GM23338 (cell line): Measurements from ENCODE around the gene PSMD5. TPM values are rescaled to one million over a fixed set of nuclear protein-coding genes. Genes with fewer than 3 reads are reported as not detected.

Experiments
- ATAC-seq: fragments of 200-7000 bp; cut with Tn5 transposase; 3 replicates; pipeline ENCODE4 v1.9.1; 2020
- DNase-seq: peaks from one replicate; pipeline ENCODE4 v3.0.0-alpha.2; 2015; ENCODE audit warnings: low spot score
- H2AFZ ChIP-seq: fragments of 200-600 bp; sonication (generic); 2 replicates; pipeline ENCODE4 v1.8.0; 2016; ENCODE audit warnings: antibody characterized with exemption, mild to moderate bottlenecking, moderate library complexity
- H3F3A ChIP-seq: fragments of 200-600 bp; sonication (generic); replicated peaks from 2 replicates; pipeline ENCODE4 v1.8.0; 2017; ENCODE audit warnings: antibody characterized with exemption, mixed run types, low read depth
- H3K27ac ChIP-seq: fragments of 200-600 bp; sonication (generic); 2 replicates; pipeline ENCODE4 v1.6.1; 2016; ENCODE audit warnings: low read depth
- H3K27me3 ChIP-seq: fragments of 200-600 bp; sonication (generic); 2 replicates; pipeline ENCODE4 v1.8.0; 2016; ENCODE audit warnings: mild to moderate bottlenecking, mixed run types, moderate library complexity; ENCODE audit not compliant: insufficient read depth
- H3K36me3 ChIP-seq: fragments of 200-600 bp; sonication (generic); 2 replicates; pipeline ENCODE4 v1.8.0; 2016; ENCODE audit warnings: mild to moderate bottlenecking; ENCODE audit not compliant: insufficient read depth
- H3K4me1 ChIP-seq: fragments of 200-600 bp; sonication (generic); 2 replicates; pipeline ENCODE4 v1.8.0; 2016; ENCODE audit warnings: mild to moderate bottlenecking, moderate library complexity; ENCODE audit not compliant: insufficient read depth
- H3K4me2 ChIP-seq: fragments of 200-600 bp; sonication (generic); 2 replicates; pipeline ENCODE4 v1.7.1; 2017; ENCODE audit warnings: mixed run types
- H3K4me3 ChIP-seq: fragments of 200-600 bp; sonication (generic); 2 replicates; pipeline ENCODE4 v1.6.1; 2016; ENCODE audit warnings: mixed run types
- H3K79me2 ChIP-seq: fragments of 200-600 bp; sonication (generic); replicated peaks from 2 replicates; pipeline ENCODE4 v1.8.0; 2017; ENCODE audit warnings: mild to moderate bottlenecking; ENCODE audit not compliant: insufficient read depth
- H3K9me2 ChIP-seq: fragments of 200-600 bp; sonication (generic); 2 replicates; pipeline ENCODE4 v1.8.0; 2017; ENCODE audit not compliant: insufficient read depth
- H4K20me1 ChIP-seq: fragments of 200-600 bp; sonication (generic); replicated peaks from 2 replicates; pipeline ENCODE4 v1.8.0; 2017; ENCODE audit warnings: mild to moderate bottlenecking; ENCODE audit not compliant: insufficient read depth
- H3K27ac Mint-ChIP-seq: 2 replicates; pipeline ENCODE4 v1.8.0; 2020; ENCODE audit warnings: inconsistent platforms, mild to moderate bottlenecking, moderate library complexity, mixed read lengths
- H3K27me3 Mint-ChIP-seq: 3 replicates; pipeline ENCODE4 v1.8.0; 2022; ENCODE audit warnings: low read depth, mild to moderate bottlenecking, moderate library complexity, mixed read lengths, inconsistent platforms; ENCODE audit not compliant: insufficient read depth, poor library complexity
- H3K36me3 Mint-ChIP-seq: 3 replicates; pipeline ENCODE4 v1.8.0; 2021; ENCODE audit warnings: low read depth, mild to moderate bottlenecking, inconsistent platforms, moderate library complexity, mixed read lengths
- H3K4me1 Mint-ChIP-seq: 3 replicates; pipeline ENCODE4 v1.8.0; 2020; ENCODE audit warnings: mild to moderate bottlenecking, inconsistent platforms, mixed read lengths
- H3K4me3 Mint-ChIP-seq: 3 replicates; pipeline ENCODE4 v1.8.0; 2021; ENCODE audit warnings: moderate library complexity, mild to moderate bottlenecking, inconsistent platforms, mixed read lengths
- H3K9me3 Mint-ChIP-seq: 3 replicates; pipeline ENCODE4 v1.8.0; 2020; ENCODE audit warnings: moderate library complexity, mild to moderate bottlenecking, inconsistent platforms, mixed read lengths
- CREB1 ChIP-seq: fragments of 250-450 bp; sonication (Bioruptor Pico); IDR thresholded peaks from 2 replicates; pipeline ENCODE4 v1.5.0; 2020; ENCODE audit warnings: low read depth, mild to moderate bottlenecking, moderate library complexity
- CTCF ChIP-seq, 2 experiments: fragments of 200-600 bp in 1 of 2; sonication (generic) in 1 of 2; conservative IDR thresholded peaks; 2 replicates each; pipeline versions ENCODE4 v1.5.1 to v1.6.1; 2016 to 2017; ENCODE audit warnings: antibody characterized with exemption in 2 of 2, low read depth in 2 of 2, mild to moderate bottlenecking in 2 of 2, moderate library complexity in 1 of 2
- EZH2 ChIP-seq: fragments of 200-600 bp; sonication (generic); IDR thresholded peaks from one replicate; pipeline ENCODE4 v1.8.0; 2017; ENCODE audit warnings: antibody characterized with exemption, mild to moderate bottlenecking, low read depth; ENCODE audit not compliant: unreplicated experiment
- EZH2phosphoT487 ChIP-seq: fragments of 200-600 bp; sonication (generic); IDR thresholded peaks from one replicate; pipeline ENCODE4 v1.8.1; 2018; ENCODE audit warnings: antibody characterized with exemption; ENCODE audit not compliant: unreplicated experiment
- JUNB ChIP-seq: IDR thresholded peaks from one replicate; pipeline ENCODE4 v1.6.1; 2016; ENCODE audit warnings: antibody characterized with exemption; ENCODE audit not compliant: unreplicated experiment
- NANOG ChIP-seq: IDR thresholded peaks from 2 replicates; pipeline ENCODE4 v1.6.1; 2016; ENCODE audit warnings: antibody characterized with exemption, borderline replicate concordance
- POLR2AphosphoS5 ChIP-seq: IDR thresholded peaks from 2 replicates; pipeline ENCODE4 v1.6.1; 2016; ENCODE audit warnings: antibody characterized with exemption, low read depth
- ZNF114 ChIP-seq: fragments of 250-450 bp; sonication (Bioruptor Pico); IDR thresholded peaks from 2 replicates; pipeline ENCODE4 v1.5.0; 2020; ENCODE audit warnings: mild to moderate bottlenecking, moderate library complexity
- ZNF331 ChIP-seq: fragments of 250-450 bp; sonication (Bioruptor Pico); IDR thresholded peaks from 2 replicates; pipeline ENCODE4 v1.5.0; 2020; ENCODE audit warnings: low read depth, mild to moderate bottlenecking, moderate library complexity
- ZNF462 ChIP-seq: fragments of 250-450 bp; sonication (Bioruptor Pico); IDR thresholded peaks from 2 replicates; pipeline ENCODE4 v1.5.0; 2020; ENCODE audit warnings: mild to moderate bottlenecking, moderate library complexity
- polyA plus RNA-seq: library from polyadenylated mRNA; unstranded; fragments of >200 nt; fragmentation: Nextera tagmentation; extraction: Ambion mirVana; gene quantifications from 2 replicates; pipeline ENCODE4 v1.2.1, GENCODE V29; 2016
- total RNA-seq: library from RNA; depleted of rRNA; stranded (reverse); fragments of >200 nt; shearing (Covaris generic); gene quantifications from 2 replicates; pipeline ENCODE4 v1.2.3, GENCODE V29; 2014
- TF ChIP-seq, protein P1 (sequence below): IDR thresholded peaks from one replicate; pipeline ENCODE4 v1.6.1; 2018; ENCODE audit warnings: antibody characterized with exemption; ENCODE audit not compliant: unreplicated experiment

PSMD5 gene
- total and polyA plus RNA-seq, 2 experiments from 2014 or later, result 23.9 to 40.5 TPM

DNA sequence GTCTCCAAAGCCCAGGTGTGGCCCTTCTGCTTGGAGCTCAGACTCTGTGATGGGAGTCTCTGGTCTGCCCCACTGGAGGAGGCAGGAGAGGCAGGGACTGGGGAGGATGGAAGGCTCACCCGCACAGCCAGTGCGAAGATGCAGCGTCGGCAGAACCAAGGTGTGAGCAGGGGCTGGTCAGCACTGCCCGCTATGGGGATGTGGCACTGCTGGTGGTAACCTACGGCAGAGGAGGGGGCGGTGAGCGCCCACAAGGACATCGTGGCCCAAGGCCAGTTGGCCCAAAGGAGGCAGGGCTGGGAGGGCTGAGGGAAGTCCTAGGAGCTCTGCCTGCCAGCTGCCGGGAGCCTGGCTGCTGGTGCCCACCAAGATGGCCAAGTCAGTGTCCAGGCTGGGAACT, 27.0 kb upstream of the PSMD5 start (continued):
- TF ChIP-seq ZNF462 (no peak), NANOG (no peak), JUNB (no peak), EZH2 (no peak)

GRCh38 chr9:120869360-120869687, 26.6 kb upstream of the PSMD5 start:
- Histone ChIP-seq H3K4me1 (peaks cover 19% of the 10 kb centered on the region), H4K20me1 (no peaks in the 10 kb centered on the region), H3K36me3 (0 out of 2 replicates have a peak, but pooled peaks cover 5% of the 10 kb centered on the region), H2AFZ (peak overlapping the region; percentile 94), H3K4me2 (peak overlapping the region; percentile 83), H3K9me2 (no peaks in the 10 kb centered on the region), H3K4me3 (peak overlapping the region; percentile 72), H3F3A (peaks cover 19% of the 10 kb centered on the region), H3K27me3 (no peaks in the 10 kb centered on the region), H3K79me2 (no peaks in the 10 kb centered on the region), H3K27ac (peak overlapping the region; percentile 26; the same call in 1 of the 2 replicates)
- peaks cover 39% of the 10 kb centered on the region for H3K36me3 Mint-ChIP-seq
- peak overlapping the region; percentile 84 for H3K4me3 Mint-ChIP-seq
- ATAC-seq, result no peak
- no peak for DNase-seq
- H3K27ac Mint-ChIP-seq, result peak overlapping the region; percentile 92; the same call in 1 of the 2 replicates
- H3K9me3 Mint-ChIP-seq, result no peaks in the 10 kb centered on the region
- H3K27me3 Mint-ChIP-seq, result peaks cover 17% of the 10 kb centered on the region
- H3K4me1 Mint-ChIP-seq, result peaks cover 32% of the 10 kb centered on the region
- TF ChIP-seq CTCF (conservative IDR thresholded peaks at IDR 0.05; ENCODE audit: low read depth in 2 of 2), result no peak
- no peak for TF ChIP-seq CREB1 (CRISPR knock-in tag)
- TF ChIP-seq ZNF114, result no peak
- TF ChIP-seq JUNB, result no peak
- no peak for TF ChIP-seq ZNF331 (CRISPR knock-in tag)
- TF ChIP-seq POLR2AphosphoS5, result no peak
- TF ChIP-seq EZH2phosphoT487, result no peak
- TF ChIP-seq, protein P1, sequence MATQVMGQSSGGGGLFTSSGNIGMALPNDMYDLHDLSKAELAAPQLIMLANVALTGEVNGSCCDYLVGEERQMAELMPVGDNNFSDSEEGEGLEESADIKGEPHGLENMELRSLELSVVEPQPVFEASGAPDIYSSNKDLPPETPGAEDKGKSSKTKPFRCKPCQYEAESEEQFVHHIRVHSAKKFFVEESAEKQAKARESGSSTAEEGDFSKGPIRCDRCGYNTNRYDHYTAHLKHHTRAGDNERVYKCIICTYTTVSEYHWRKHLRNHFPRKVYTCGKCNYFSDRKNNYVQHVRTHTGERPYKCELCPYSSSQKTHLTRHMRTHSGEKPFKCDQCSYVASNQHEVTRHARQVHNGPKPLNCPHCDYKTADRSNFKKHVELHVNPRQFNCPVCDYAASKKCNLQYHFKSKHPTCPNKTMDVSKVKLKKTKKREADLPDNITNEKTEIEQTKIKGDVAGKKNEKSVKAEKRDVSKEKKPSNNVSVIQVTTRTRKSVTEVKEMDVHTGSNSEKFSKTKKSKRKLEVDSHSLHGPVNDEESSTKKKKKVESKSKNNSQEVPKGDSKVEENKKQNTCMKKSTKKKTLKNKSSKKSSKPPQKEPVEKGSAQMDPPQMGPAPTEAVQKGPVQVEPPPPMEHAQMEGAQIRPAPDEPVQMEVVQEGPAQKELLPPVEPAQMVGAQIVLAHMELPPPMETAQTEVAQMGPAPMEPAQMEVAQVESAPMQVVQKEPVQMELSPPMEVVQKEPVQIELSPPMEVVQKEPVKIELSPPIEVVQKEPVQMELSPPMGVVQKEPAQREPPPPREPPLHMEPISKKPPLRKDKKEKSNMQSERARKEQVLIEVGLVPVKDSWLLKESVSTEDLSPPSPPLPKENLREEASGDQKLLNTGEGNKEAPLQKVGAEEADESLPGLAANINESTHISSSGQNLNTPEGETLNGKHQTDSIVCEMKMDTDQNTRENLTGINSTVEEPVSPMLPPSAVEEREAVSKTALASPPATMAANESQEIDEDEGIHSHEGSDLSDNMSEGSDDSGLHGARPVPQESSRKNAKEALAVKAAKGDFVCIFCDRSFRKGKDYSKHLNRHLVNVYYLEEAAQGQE, result no peak
- no peak for TF ChIP-seq NANOG
